Measurements from ENCODE around the gene MSI2.

MSI2 gene

DNA sequence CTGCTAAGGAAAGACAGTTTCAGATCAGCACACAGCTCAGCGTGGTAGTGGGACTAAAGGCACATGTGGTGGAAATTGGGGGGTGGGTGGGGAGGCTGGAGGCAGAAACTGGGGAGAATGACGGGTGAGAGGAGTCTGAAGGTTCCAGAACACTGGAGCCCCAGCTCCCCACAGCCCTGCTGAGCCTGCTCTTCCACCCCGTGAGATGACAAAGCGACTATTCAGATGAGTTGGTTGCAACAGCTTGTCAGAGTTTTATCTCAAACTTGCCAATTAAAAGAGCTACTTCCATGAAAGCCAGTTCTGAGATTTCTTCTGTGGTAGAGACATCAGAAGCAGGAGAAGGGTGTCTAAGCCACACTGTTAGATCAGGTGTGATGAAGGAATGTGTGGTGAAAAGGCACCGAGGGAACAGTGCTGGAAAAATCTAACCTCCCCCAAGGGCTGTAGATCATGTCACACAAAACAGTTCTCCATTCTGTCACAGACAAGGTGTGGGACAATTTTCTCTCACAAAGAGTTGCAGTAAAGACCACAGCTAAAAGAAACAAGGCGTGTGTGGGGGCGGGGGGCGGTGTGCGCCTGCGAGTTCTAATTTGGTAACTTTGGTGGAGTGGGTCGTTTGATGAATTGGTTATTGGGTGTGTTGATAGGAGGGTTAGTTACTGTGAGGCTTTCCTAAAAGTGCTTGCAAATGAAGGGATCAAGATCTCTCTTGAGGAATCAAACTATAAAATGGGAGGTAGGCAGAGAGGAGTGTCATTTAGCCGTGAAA, 449.8 kb downstream of the MSI2 start:
- no peak for DNase-seq (ENCODE audit: low read depth in 2 of 2)

DNA sequence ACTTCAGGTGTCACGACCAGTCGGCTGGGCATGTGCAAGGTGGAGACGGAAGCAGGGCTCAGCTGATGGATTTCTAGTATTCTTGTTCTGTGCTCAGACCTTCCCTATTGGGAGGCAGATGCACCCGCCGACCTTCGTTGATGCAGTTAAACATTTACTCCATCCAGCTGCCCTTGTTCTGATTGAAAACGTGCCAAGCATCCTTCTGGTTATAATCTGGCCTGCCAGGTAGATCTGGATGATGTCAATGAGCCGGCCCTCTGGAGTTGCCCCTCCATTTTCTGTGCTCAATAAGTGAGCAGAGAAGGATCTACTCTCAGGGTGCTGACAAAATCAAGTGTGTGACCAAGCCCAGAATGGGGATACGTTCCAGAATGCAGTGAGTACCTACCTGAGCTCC, 450.4 kb downstream of the MSI2 start:
- DNase-seq (ENCODE audit: low read depth in 2 of 2): no peak

DNA sequence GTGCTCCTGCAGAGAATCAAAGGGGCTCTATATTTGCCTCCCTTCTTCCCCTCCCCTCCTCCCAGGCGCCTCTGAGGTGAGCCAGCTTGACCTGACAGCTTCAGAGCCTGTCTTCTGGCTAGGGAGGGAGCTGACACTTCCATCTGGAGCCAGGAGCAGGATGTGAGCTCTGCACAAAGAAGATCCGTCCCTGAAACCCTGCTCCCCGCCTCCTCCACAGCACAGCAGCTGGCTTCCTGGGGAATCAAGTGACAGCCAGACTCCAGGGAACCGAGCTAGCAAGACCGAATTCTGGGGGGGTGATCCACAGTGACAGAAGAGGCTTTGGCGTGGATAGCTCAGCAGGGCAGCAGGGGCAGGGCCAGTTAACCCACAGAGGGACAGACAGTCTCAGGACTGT, 451.6 kb downstream of the MSI2 start:
- no peak for DNase-seq (ENCODE audit: low read depth in 2 of 2)

DNA sequence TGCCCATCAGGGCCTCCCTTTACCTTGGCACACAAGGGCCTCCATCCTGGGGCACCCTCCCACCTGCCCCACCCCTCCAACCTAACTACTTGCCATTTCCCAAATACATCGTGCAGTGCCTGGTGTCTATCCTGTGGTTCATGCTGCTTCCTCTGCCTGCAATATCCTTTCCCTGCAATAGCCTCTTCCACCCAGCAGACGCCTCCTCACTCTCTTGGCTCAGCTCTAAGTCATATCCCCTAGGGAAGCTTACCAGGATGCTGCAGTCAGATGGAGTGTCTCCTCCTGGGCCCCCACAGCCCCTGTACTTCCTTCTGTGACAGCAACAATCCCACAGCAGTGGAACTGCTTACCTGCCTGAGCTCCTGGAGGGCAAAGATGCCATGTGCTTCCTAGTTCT, 452.1 kb downstream of the MSI2 start:
- no peak for DNase-seq (ENCODE audit: low read depth in 2 of 2)

DNA sequence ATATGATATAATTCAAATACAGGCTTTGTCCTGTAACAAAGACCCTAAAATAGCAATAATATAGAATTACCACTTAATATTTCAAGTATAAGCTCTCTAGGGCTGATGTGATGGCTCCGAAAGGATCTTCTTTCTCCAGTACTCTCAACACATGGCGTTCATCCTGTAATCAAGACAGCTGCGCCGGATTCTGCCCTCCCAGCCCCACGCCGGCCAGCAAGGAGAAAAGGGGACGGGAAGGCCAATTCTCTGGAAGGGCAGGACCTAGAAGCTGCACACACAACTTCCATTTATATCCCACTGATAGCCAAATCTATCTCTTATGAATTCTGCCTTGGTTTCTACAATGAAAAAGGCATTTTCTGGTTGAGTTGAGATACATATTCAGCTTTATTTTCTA, 456.8 kb downstream of the MSI2 start:
- DNase-seq (ENCODE audit: low read depth in 2 of 2): no peak

DNA sequence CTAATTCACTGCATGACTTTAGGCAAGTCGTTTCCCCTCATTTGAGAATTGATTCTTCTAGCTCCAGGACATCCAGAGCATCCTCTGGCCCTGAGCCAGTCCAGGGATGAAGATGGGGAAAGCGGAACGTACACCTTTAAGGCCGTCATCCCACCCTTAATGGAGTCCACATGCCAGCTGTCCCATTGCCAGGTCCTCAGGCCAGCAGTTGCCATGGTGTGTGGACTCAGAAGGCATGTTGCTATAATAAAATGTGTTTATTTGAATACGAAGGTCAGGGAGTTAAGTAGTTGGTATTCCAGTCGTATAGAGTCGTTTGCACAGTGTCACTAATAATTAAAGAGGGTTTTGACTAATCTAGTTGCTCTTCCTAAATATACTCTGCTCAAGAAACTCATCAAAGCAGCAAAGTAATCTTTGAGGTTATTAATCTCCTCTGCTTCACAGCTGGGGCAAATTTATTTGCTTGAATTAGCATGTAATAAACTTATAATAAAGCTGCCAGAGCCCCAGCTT, 458.4 kb downstream of the MSI2 start:
- no peak for DNase-seq (ENCODE audit: low read depth in 2 of 2)

DNA sequence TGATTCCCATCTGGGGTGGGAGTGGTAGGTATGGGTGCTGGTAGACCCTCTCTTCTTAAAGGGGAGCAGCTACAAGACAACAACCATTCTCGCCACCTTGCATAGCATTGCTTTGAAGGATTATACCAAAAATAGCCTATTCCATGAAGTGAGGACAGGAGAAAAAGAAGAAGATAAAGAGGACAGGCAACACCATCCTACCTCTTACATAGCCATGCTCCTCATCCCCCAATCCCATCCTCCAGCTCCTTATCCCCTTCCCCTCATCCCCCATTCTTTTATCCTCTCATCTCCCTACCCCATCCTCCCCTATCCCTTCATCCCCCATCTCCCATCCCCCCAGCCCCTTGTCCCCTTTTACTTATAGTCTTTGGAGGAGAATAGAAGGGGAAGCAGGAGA, 459.7 kb downstream of the MSI2 start:
- DNase-seq (ENCODE audit: low read depth in 2 of 2): no peak

DNA sequence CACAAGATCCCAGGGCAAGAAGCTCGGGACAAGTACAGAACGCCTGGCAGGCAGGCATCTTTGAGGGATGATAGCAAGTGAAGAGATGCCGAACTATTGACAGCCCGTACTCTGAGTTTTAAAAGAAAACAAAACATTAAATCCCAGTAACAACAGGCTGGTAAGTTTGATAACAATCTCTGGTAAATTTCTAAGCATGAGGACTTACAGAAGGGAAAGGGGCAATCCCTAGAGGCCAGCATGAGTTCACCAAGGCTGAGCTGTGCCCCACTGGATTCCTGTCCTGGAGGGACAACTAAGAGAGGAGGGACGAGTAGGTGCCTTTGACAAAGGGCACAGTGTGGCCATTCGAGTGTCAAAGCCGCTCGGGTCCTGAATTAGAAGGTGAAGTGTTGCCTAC, 462.6 kb downstream of the MSI2 start:
- DNase-seq (ENCODE audit: low read depth in 2 of 2): no peak

DNA sequence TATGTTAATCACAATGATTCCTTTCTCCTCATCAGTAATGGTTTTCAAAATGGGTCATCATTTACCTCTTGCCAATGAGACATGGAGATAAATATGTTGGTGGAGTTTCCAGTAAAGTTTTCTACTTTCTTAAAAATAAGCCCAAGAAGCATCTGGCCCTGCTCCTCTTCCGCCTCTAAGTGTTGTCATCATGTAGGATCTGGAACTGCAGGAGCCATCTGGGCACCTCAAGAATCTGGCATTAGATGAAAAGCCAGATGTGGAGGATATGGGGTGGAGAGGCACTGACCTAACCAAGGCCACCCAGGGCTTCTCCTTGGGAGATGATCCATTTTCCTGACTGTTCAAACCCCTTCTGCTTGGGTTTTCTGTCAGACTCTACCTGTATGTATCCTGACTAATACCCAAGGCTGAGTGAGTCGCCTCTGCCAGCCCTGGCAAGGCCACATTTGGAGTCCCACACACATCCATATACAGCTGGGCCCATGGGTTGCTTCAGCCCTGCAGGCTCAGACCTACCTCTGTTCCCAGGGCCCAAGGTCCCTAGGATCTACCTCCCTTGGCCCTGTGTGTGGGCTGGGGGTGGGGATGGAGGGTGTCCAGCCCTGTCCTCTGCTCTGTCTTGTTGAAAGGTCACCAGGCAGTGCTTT, 464.2 kb downstream of the MSI2 start:
- no peak for DNase-seq (ENCODE audit: low read depth in 2 of 2)

DNA sequence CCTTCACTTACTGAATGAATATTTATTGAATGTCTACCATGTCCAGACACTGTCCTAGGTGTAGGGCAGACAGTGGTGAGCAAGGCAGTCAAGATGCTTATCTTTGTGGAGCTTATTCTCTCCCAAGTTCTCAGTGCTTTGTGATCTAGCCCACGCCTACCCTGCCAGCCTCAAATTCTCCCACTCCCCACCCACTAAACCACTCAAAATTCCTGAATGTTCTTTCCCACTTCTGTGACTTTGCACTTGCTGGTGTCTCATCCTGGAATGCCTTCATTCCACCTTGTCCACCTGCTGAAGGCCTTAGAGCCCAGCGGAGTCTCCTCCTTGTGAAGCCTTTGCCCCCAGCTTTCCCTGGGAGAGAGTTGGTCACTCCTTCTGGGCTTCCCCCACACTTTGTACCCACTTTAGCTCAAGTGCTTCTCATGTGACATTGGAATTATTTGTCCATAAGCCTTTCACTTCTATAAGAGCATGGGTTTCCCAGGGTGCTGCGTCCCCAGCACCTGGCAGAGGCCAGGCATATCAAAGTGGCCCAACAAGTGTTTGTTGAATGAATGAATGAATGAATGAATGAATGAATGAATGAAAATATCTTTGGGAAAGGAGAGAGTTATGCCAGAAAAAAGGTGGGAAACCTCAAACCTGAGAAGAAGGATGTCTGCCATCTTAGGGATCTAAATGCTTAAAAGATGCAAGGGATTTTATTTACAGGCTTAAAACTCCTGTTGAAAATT, 465.8 kb downstream of the MSI2 start:
- DNase-seq (ENCODE audit: low read depth in 2 of 2): no peak

DNA sequence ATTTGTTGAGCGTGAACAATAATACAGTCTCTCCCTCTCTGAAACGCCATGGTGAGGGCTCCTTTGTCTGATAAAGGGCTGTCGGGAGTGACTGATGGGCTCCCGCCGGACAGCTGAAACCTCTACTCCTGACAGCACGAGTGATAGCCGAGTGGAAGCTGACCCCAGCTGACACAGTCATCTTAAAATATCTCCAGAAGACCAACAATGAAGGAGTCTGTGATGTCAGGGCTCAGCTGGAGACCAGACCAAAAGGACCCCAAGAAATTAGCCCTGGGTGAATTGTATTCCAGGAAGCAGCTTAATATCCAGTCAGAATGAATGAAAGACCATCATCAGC, 466.4 kb downstream of the MSI2 start:
- no peak for DNase-seq (ENCODE audit: low read depth in 2 of 2)

DNA sequence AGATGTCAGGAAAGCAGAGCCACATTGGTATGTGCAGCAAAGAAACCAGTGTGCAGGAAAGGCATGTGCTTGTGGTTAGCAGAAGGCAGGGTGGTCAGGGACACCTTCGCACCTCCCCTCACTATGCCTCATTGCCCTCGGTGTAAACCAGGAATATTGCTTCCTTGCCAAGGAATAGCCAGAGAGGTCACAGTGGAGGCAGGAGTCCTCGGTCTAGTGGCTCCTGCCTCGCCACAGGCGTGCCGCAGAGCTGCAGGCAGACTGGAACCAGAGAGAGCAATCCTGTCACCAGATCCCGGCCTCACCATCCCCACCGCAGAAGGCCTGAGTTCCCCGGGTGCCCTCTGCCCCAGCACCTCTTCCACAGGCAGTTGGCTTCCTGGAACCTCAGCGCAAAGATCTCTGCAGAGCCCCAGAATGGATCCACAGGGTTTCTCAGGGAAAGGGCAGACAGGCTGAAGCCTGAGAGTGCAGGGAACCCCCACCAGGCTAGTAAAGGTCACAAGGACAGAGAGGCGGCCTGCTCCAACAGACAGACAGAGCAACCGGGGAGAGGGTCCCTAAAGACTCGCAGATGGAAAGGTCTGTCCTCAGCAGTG, 467.2 kb downstream of the MSI2 start:
- DNase-seq (ENCODE audit: low read depth in 2 of 2): no peak

DNA sequence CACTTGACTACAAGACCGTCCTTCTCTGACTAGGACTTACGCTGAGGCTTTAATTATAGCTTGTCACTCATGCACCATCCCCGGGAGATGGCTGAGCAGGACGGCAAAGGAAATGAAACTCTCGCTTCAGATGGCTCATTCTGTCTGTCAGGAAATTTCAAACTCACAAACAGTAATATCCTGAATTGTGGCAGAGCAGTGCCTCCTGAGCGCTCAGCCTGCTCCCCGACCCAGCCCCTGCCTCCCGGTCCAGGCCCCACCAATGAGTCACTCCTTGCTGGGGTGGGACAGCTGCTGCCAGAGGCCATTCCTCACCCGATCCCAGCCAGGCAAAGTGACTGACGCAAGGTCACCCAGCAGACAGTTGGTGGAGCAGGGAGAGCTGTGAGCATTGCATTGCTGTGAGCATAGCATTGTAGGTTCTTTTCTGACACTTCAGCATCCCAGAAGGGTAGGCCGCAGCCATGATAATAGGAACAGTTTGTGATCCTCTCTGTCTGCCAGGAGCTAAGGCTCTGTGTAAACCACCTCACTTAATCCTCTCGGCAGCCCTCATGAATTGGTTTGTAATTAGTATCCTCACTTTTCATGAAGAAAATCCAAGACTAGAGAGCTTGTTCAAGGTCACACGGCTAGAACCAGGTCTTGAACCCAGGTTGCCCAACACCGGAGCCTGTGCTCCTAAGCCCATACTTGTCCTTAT, 467.9 kb downstream of the MSI2 start:
- no peak for DNase-seq (ENCODE audit: low read depth in 2 of 2)

DNA sequence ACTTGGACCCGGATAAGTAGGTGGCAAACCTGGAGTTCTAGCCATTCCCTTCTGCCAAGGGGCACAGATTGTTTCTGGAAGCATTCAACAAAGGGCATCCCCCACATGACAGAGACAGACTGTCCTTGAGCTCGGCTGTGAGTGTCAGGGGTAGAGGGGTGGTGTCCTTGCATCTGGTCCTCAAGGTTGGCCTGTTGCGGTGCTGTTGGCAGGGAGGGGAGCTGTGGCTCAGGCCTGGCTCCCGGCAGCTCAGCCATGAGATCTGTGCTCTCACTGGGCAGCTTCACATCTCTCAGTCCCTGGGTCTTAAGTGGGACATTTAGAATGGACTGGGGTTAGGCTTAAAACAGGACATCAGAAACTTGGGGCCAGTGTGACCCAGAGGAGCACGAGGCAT, 468.4 kb downstream of the MSI2 start:
- DNase-seq (ENCODE audit: low read depth in 2 of 2): no peak

DNA sequence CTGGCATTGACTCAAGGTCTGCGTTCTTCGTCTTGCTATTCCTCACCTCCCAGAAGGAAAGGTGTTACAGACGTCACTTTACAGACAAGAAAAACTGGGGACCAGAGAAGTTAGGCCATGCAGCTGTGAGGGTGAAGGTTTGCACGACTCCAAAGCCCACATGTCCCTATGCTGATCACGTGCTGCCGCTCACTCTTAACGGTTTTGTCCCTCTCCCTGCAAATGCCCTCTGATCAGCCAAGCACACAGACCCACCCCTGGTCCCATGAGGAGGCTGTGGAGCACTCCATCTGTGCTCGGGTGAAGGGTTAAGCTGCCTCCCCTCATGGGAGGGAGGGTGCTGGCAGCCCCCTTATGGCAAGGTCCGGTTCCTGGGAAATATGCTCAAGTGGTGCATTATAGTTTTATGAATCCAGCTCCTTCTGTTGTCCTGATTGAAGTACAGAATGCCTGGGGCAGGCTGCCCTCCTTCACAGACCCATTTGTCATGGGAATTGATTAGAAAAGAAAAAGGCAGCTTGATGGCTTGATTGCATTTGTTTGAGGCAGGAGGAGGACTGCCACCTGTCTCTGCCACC, 470.0 kb downstream of the MSI2 start:
- DNase-seq (ENCODE audit: low read depth in 2 of 2): no peak

DNA sequence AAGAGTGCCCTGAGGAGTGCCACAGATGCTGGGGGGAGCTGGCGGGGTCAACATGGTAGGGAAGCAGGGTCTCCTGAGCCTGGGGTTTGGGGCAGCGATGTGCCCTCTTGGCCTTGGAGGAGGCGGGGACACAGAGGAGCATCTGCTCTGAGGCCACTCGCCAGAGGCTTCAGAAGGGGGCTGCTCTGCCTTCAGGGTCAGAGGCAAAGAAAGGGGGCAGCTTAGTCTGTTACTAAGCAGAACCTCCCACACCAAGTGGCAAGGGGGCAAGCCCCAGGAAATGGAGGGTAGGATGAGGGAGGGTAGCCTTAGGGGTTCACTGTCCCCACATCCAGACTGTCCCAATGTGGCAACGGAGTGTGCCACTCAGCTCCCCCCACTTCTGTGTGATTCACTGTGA, 470.5 kb downstream of the MSI2 start:
- no peak for DNase-seq (ENCODE audit: low read depth in 2 of 2)

DNA sequence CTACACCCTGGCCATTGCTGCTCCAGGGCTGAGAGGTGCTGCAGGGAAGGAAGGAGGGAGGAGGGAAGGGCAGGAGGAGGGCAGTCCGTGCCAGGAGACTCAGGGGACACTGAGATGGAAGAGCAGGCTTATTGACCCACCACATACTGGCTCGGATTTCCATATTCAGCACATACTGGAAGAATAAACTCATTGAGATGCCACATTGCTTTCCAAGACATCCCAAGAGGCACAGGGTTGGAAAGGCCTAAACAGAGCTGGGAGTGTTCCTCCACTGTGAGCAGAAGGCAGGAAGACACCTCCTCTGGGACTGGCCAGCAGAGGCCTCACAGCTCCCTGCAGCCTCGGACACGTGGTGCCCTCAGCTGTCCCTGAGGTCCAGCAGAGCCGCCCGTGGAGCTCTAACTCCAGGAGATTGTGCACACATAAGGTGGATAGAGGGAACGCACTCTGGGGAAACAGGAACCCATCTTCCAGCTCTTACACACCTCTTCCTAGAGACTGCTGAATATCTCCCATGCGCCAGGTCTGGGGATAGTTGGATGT, 471.4 kb downstream of the MSI2 start:
- no peak for DNase-seq (ENCODE audit: low read depth in 2 of 2)

DNA sequence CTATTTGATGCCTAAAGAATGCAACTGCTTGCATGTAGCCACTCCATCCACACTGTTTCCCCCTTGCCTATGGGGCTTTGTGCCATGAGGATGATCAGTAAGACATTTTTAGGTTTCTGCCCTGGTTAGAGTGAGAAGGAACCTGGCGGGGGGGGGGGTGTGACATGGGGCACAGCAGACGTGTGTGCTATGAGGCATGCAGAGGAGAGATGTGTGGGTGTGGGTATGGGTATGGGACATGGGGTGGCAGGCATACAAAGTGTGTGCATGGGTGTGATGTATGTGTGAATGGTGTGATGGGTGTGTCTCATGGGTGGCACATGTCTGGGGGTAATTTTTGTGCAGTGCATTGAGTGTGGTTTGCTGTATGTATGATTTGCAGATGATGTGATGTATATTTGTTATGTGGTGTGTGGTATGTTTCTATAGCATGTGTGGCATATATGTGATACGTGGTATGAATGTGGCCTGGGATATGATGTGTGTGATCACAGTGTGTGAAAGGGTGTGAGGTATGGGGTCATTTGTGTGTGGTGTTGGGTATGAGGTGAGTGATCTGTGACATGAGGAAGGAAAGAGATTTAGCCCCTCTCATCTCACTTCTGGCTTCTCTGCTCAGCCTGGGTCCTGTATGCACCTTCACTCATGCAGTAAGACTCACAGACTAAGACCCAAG, 473.8 kb downstream of the MSI2 start:
- no peak for DNase-seq (ENCODE audit: low read depth in 2 of 2)

DNA sequence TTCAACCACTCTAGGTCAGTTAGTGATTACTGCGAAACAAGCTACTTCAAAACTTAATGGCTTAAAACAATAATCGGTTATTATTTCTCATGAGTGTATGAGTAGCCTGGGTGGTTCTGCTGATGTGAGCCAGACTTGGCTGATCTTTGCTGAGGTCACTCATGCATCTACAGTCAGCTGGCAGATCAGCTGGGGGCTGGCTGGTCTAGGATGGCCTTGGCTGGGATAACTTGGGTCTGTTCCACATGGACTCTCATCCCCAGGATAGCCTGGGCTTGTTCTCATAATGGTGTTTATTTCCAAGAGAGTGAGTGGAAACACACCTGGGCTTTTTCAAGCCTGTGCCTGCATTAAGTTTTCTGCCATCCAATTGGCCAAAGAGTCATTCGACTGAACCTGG, 475.7 kb downstream of the MSI2 start:
- DNase-seq (ENCODE audit: low read depth in 2 of 2): no peak

DNA sequence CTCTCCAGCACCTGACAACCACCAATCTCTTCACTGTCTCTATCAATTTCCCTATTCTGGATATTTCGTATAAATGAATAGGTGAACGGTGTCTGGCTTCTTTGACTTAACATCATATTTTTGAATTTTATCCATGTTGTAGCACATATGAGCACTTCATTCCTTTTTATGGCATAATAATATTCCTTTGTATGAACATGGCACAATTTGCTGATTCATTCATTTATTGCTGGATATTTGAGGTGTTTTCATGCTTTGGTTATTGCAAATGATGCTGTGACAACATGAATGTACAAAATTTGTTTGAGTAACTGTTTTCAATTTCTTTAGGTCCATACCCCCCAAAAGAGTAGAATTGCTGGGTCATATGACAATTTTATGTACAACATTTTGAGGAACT, 476.8 kb downstream of the MSI2 start:
- DNase-seq (ENCODE audit: low read depth in 2 of 2): no peak

All from stimulated activated CD8-positive, alpha-beta memory T cell treated with anti-CD3 and anti-CD28 coated beads, Interleukin-2, amount 100 ng/mL, for 1 hour (primary cell).